OCI-LY7 (cell line): ENCODE measurements around the gene FHOD3. TPM values are rescaled to one million over a fixed set of nuclear protein-coding genes. Genes with fewer than 3 reads are reported as not detected.

Experiments used
- BruUV-seq: library from RNA; stranded (reverse); fragments of 400-500 nt; replicated peaks from 2 replicates; lab custom pipeline; 2021; lab: Mats Ljungman, UMichigan
- CTCF ChIA-PET: fragments of 300-600 bp; sonication (Branson Sonifier 250); formaldehyde crosslinking; loops from one replicate; lab custom pipeline; 2022; ENCODE audit warnings: antibody characterized with exemption; ENCODE audit not compliant: unreplicated experiment; lab: Charles Lee
- POLR2A ChIA-PET: fragments of 300-600 bp; sonication (Branson Sonifier 250); formaldehyde crosslinking; loops from one replicate; lab custom pipeline; 2022; ENCODE audit warnings: antibody characterized with exemption; lab: Charles Lee
- DNase-seq: peaks from one replicate; pipeline ENCODE4 v3.0.0-alpha.2; 2015; ENCODE audit warnings: low spot score
- H2AFZ ChIP-seq: fragments of 200-600 bp; sonication (generic), shearing (Covaris generic); 2 replicates; pipeline ENCODE4 v1.6.1; 2014; ENCODE audit warnings: mild to moderate bottlenecking, antibody characterized with exemption, low read length, moderate library complexity
- H3K27ac ChIP-seq: fragments of 200-600 bp; sonication (generic); 2 replicates; pipeline ENCODE4 v1.5.1; 2014; ENCODE audit warnings: mixed run types, low read depth, mild to moderate bottlenecking, moderate library complexity, low read length, inconsistent platforms; ENCODE audit not compliant: poor library complexity, severe bottlenecking
- H3K36me3 ChIP-seq: fragments of 200-600 bp; sonication (generic); 2 replicates; pipeline ENCODE4 v1.6.1; 2014; ENCODE audit warnings: mild to moderate bottlenecking, antibody characterized with exemption, low read length, moderate library complexity, mixed read lengths; ENCODE audit not compliant: insufficient read depth
- H3K4me1 ChIP-seq: fragments of 200-600 bp; sonication (generic); 2 replicates; pipeline ENCODE4 v1.5.1; 2014; ENCODE audit warnings: mild to moderate bottlenecking, low read length; ENCODE audit not compliant: insufficient read depth, poor library complexity, severe bottlenecking
- H3K4me2 ChIP-seq: fragments of 200-600 bp; sonication (generic); 2 replicates; pipeline ENCODE4 v1.6.1; 2014; ENCODE audit warnings: mild to moderate bottlenecking, low read length
- H3K4me3 ChIP-seq: fragments of 200-600 bp; sonication (generic); 2 replicates; pipeline ENCODE4 v1.5.1; 2014; ENCODE audit warnings: mild to moderate bottlenecking, low read depth, low read length; ENCODE audit not compliant: poor library complexity, severe bottlenecking
- H3K79me2 ChIP-seq: fragments of 200-600 bp; sonication (generic); 2 replicates; pipeline ENCODE4 v1.6.1; 2016; ENCODE audit warnings: low read depth, mild to moderate bottlenecking, low read length, moderate library complexity, mixed read lengths; ENCODE audit not compliant: insufficient read depth
- H3K9me2 ChIP-seq: fragments of 200-600 bp; sonication (generic); 2 replicates; pipeline ENCODE4 v1.6.1; 2016; ENCODE audit warnings: mild to moderate bottlenecking, low read length, mixed read lengths; ENCODE audit not compliant: insufficient read depth
- H3K9me3 ChIP-seq: fragments of 200-600 bp; sonication (generic); 2 replicates; pipeline ENCODE4 v1.6.1; 2014; ENCODE audit warnings: mild to moderate bottlenecking, mixed run types, low read length, mixed read lengths
- H4K20me1 ChIP-seq: fragments of 200-600 bp; sonication (generic); 2 replicates; pipeline ENCODE4 v1.6.1; 2014; ENCODE audit warnings: mild to moderate bottlenecking, antibody characterized with exemption, low read length, moderate library complexity, mixed read lengths; ENCODE audit not compliant: insufficient read depth
- CTCF ChIP-seq: fragments of 200-600 bp; sonication (generic); conservative IDR thresholded peaks from 2 replicates; pipeline ENCODE4 v1.5.1; 2014; ENCODE audit warnings: mild to moderate bottlenecking, antibody characterized with exemption, low read length, moderate library complexity, mixed read lengths
- EZH2phosphoT487 ChIP-seq: fragments of 200-600 bp; sonication (generic); IDR thresholded peaks from 2 replicates; pipeline ENCODE4 v1.6.1; 2018; ENCODE audit warnings: low read depth, borderline replicate concordance, mild to moderate bottlenecking, mixed run types, antibody characterized with exemption, low read length, moderate library complexity, mixed read lengths
- intact Hi-C: fragments of 100-400 bp; cut with micrococcal nuclease; formaldehyde crosslinking; loops from one replicate; pipeline ENCODE4 v1.10.0; 2022; ENCODE audit not compliant: unreplicated experiment
- total RNA-seq, 2 experiments: library from RNA; depleted of rRNA in 1 of 2; stranded (reverse); fragments of >200 nt in 1 of 2; shearing (Covaris generic) in 1 of 2; gene quantifications; 2 replicates each; pipeline ENCODE4 v1.2.3, GENCODE V29; 2014 to 2022

FHOD3 gene
- total RNA-seq, 2 experiments from 2014 or later, result 0.06 to 2.4 TPM

DNA sequence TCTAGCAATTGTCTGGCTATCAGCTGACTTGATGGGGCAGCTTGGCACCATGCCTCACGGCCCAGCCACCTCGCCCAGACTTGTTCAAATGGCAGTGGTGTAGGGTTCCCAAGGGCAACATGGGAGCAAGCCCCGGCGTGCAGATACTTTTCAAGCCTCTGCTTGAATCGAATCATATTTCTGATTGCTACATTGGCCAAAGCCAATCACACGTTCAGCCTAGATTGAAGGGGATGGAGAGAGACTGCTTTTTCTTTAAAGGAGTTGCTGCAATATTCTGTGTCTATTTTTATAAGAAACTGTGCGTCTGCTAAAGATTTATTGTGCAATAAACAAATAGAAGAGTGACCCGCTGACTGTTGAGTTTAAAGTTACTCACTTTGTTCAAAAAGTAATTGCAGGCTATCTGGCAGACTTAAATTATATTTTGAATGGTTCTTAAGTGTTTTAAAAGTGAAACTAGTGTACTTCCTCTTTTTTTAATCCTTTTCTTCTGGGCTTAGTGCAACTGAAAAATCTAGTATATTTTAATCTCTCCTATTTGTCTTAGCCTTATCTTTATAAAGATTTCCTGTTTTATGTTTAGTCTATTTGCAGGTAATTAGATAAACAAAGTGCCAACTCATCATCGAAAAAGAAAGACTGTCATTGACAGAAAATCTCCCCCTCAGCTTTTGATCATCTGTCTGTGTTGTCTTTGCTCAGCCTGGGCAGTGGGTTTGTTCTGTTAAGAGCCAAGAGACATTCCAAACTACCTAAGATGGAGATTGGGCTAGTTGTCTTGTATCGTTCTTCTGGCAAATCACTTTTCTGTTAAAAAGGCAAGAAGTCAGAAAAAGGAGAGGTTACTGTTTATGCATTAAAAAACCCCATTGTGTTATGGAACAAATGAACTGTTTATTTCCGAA, 375.2 kb downstream of the FHOD3 start:
- peak; percentile 48 for DNase-seq
- intact Hi-C loops, result no loop called here
- no peaks in the 10 kb centered on the region for H4K20me1 ChIP-seq
- H3K4me1 ChIP-seq, result peaks cover 28% of the 10 kb centered on the region
- POLR2A ChIA-PET, result interaction anchor here (0.5 to 0.6 kb wide), 2 partner anchors 53 to 482 kb away, joined by 3 to 4 read pairs; no protein-coding TSS in a partner anchor
- no peak for TF ChIP-seq CTCF
- no peak for TF ChIP-seq EZH2phosphoT487
- H3K36me3 ChIP-seq, result no peaks in the 10 kb centered on the region
- H3K4me2 ChIP-seq, result peak overlapping the region; percentile 75
- H2AFZ ChIP-seq, result peak overlapping the region; percentile 95
- BruUV-seq, result no TSS peak
- peak overlapping the region; percentile 67 for H3K27ac ChIP-seq
- H3K4me3 ChIP-seq, result peak overlapping the region; percentile 49
- no peaks in the 10 kb centered on the region for H3K79me2 ChIP-seq
- no peaks in the 10 kb centered on the region for H3K9me2 ChIP-seq
- CTCF ChIA-PET, result no interaction called here
- H3K9me3 ChIP-seq, result no peaks in the 10 kb centered on the region

- Histone ChIP-seq H4K20me1 (no peaks in the 10 kb centered on the region), H3K79me2 (no peaks in the 10 kb centered on the region), H3K9me2 (no peaks in the 10 kb centered on the region), H3K36me3 (no peaks in the 10 kb centered on the region), H3K4me3 (peak overlapping the region; percentile 49), H3K9me3 (no peaks in the 10 kb centered on the region), H3K27ac (peak overlapping the region; percentile 67), H3K4me2 (peak overlapping the region; percentile 75), H2AFZ (peak overlapping the region; percentile 95), H3K4me1 (peaks cover 28% of the 10 kb centered on the region)
- POLR2A ChIA-PET, result interaction anchor here (0.5 to 0.6 kb wide), 2 partner anchors 52 to 483 kb away, joined by 3 to 4 read pairs; no protein-coding TSS in a partner anchor
- intact Hi-C loops, result no loop called here
- BruUV-seq, result no TSS peak
- CTCF ChIA-PET, result no interaction called here
- DNase-seq, result no peak
- TF ChIP-seq EZH2phosphoT487 (no peak), CTCF (no peak)
Observed at GRCh38 chr18:36673452-36673851, 375.9 kb downstream of the FHOD3 start.

- no TSS peak for BruUV-seq
- Histone ChIP-seq H2AFZ (no peak overlapping the region), H3K79me2 (no peaks in the 10 kb centered on the region), H3K4me1 (peaks cover 28% of the 10 kb centered on the region), H3K36me3 (no peaks in the 10 kb centered on the region), H3K4me3 (no peak overlapping the region), H3K4me2 (no peak overlapping the region), H3K9me2 (no peaks in the 10 kb centered on the region), H3K9me3 (no peaks in the 10 kb centered on the region), H4K20me1 (no peaks in the 10 kb centered on the region), H3K27ac (no peak overlapping the region)
- DNase-seq, result no peak
- POLR2A ChIA-PET, result no interaction called here
- TF ChIP-seq EZH2phosphoT487 (no peak), CTCF (no peak)
- CTCF ChIA-PET, result no interaction called here
- intact Hi-C loops, result no loop called here
Observed at GRCh38 chr18:36675076-36675475, 377.6 kb downstream of the FHOD3 start.
